Activated T-cell treated with anti-CD3 and anti-CD28 coated beads, Interleukin-2, amount 50 U/mL, for 48 hours (primary cell): ENCODE results near the gene NOD2.

Source experiments
- DNase-seq, 2 experiments: peaks; one replicate each; pipeline ENCODE4 v3.0.0-alpha.2; 2020

NOD2 gene

GRCh38 chr16:50743581-50744225 is 50.3 kb downstream of the NOD2 start:
- DNase-seq, result no peak

GRCh38 chr16:50744881-50745280 is 51.5 kb downstream of the NOD2 start:
- no peak for DNase-seq

- DNase-seq, result peak in 1 of 2 experiments; percentile 43
These were observed 52.5 kb downstream of the NOD2 start for GRCh38 chr16:50745940-50746339.

- DNase-seq, result no peak
These were observed 54.0 kb downstream of the NOD2 start for GRCh38 chr16:50747207-50747956.

GRCh38 chr16:50751528-50751927 is 58.1 kb downstream of the NOD2 start:
- no peak for DNase-seq

- DNase-seq, result no peak
These were observed 59.2 kb downstream of the NOD2 start for GRCh38 chr16:50752471-50753235.

- DNase-seq, result no peak
These were observed 63.1 kb downstream of the NOD2 start for GRCh38 chr16:50756473-50756872.

- DNase-seq, result no peak
These were observed 67.9 kb downstream of the NOD2 start for GRCh38 chr16:50761267-50761666.

GRCh38 chr16:50762241-50762640 is 68.8 kb downstream of the NOD2 start:
- no peak for DNase-seq

- no peak for DNase-seq
These were observed 69.8 kb downstream of the NOD2 start for GRCh38 chr16:50763211-50763610.

- DNase-seq, result no peak
These were observed 71.9 kb downstream of the NOD2 start for GRCh38 chr16:50765260-50765659.

GRCh38 chr16:50765861-50766260 is 72.5 kb downstream of the NOD2 start:
- DNase-seq, result no peak

- DNase-seq, result no peak
These were observed 73.8 kb downstream of the NOD2 start for GRCh38 chr16:50767197-50767596.

GRCh38 chr16:50771366-50771765 is 78.0 kb downstream of the NOD2 start:
- DNase-seq, result no peak

GRCh38 chr16:50774405-50774804 is 81.0 kb downstream of the NOD2 start:
- no peak for DNase-seq

- DNase-seq, result no peak
These were observed 81.6 kb downstream of the NOD2 start for GRCh38 chr16:50774960-50775359.

- DNase-seq, result no peak
These were observed 82.6 kb downstream of the NOD2 start for GRCh38 chr16:50776037-50776436.

GRCh38 chr16:50778284-50779163 is 85.1 kb downstream of the NOD2 start:
- no peak for DNase-seq

GRCh38 chr16:50781043-50781442 is 87.6 kb downstream of the NOD2 start:
- DNase-seq, result no peak

- DNase-seq, result no peak
These were observed 88.1 kb downstream of the NOD2 start for GRCh38 chr16:50781518-50781917.
